Stimulated activated CD8-positive, alpha-beta memory T cell treated with anti-CD3 and anti-CD28 coated beads, Interleukin-12 subunit alpha, Interleukin-12 subunit beta, amount 100 ng/mL, for 1 hour (primary cell): Measurements from ENCODE around the gene RAB15.

Experiments used
- DNase-seq: peaks from one replicate; pipeline ENCODE4 v3.0.0-alpha.2; 2020; ENCODE audit warnings: low read depth

RAB15 gene

DNA sequence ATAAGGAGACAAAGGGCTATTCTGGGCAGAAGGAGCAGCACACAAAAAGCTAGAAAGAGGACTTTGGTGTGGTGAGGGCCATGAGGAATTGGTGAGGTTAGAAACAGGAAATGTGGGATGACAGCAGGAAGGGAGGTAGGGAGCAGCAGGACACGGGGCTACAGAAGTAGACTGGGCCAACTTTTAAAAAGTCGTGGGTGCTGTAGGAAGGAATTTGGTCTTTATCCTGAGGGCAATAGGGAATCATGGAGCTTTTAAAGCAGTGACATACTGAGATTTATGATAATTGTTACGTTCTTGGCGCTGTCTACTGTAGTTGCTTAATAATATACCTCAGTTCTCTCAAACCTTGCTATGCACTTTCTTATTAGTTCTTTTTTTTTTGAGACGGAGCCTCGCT lies 66.1 kb downstream of the RAB15 start:
- DNase-seq, result no peak

DNA sequence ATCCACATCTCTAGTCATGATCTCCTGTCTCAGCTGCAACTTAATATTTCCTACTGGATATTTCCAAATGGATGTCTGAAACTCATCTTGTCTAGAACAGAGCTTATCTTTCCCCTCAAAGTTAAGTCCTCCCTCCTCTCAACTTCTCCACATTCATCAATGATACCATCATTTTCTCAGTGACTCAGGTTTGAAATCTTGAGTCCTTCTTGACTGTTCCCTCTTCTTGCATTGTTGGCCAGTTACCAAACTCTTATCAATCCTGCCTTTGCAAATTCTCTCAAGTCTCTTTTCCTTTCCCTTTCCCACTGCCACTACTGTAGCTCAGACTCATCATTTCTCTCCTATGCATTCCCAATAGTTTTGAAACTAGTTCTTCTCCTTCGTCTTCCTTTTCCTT lies 72.2 kb downstream of the RAB15 start:
- DNase-seq, result no peak
